ENCODE measurements around the gene LIPT1.

GRCh38 chr2:99187011-99187410 lies 32.2 kb downstream of the LIPT1 start:
- TF ChIP-seq PATZ1 (CRISPR knock-in tag; IDR thresholded peaks at IDR 0.05; ENCODE audit: borderline replicate concordance) = no peak
- TF ChIP-seq CSDC2 (CRISPR knock-in tag; IDR thresholded peaks at IDR 0.05) = no peak
- TF ChIP-seq POU6F1 (CRISPR knock-in tag; IDR thresholded peaks at IDR 0.05; ENCODE audit: borderline replicate concordance, low read depth) = no peak
- no peak for TF ChIP-seq ZNF70 (CRISPR knock-in tag; IDR thresholded peaks at IDR 0.05)
- TF ChIP-seq TOX (CRISPR knock-in tag; IDR thresholded peaks at IDR 0.05; ENCODE audit: borderline replicate concordance) = no peak
- TF ChIP-seq ZFP3 (CRISPR knock-in tag; IDR thresholded peaks at IDR 0.05) = no peak
- no peak for TF ChIP-seq TSHZ2 (CRISPR knock-in tag; IDR thresholded peaks at IDR 0.05)

Data from SK-N-SH treated with all-trans-retinoic acid at 6 μM for 48 hours (cell line).